H1 (cell line): ENCODE results near the gene TSPAN9. TPM values are rescaled to one million over a fixed set of nuclear protein-coding genes. Genes with fewer than 3 reads are reported as not detected.

ENCODE experiments used
- ATF3 ChIP-seq: IDR thresholded peaks from 2 replicates; pipeline ENCODE4 v1.6.1; 2011; ENCODE audit warnings: low read depth, mild to moderate bottlenecking, low read length; ENCODE audit not compliant: insufficient read depth
- BACH1 ChIP-seq: IDR thresholded peaks from 2 replicates; pipeline ENCODE4 v1.6.1; 2012; ENCODE audit warnings: low read length, improper control_type of control experiment
- CBX8 ChIP-seq: fragments of 300-800, 300-1000 bp; sonication (generic); IDR thresholded peaks from 2 replicates; pipeline ENCODE4 v1.7.1; 2016; ENCODE audit warnings: low read depth, low read length, borderline replicate concordance
- HDAC2 ChIP-seq, 2 experiments: fragments of 300-600 bp in 1 of 2; sonication (generic) in 1 of 2; IDR thresholded peaks; 2 replicates each; pipeline ENCODE4 v1.6.1; 2011 to 2012; ENCODE audit warnings: low read depth in 2 of 2, low read length in 2 of 2, mild to moderate bottlenecking in 2 of 2, moderate library complexity in 2 of 2, borderline replicate concordance in 1 of 2, inconsistent platforms in 1 of 2
- POLR2A ChIP-seq, 2 experiments: IDR thresholded peaks; 1 replicate in 1 of 2; 2 replicates in 1 of 2; pipeline ENCODE4 v1.6.1; 2011; ENCODE audit warnings: low read depth in 2 of 2, low read length in 2 of 2, mild to moderate bottlenecking in 2 of 2; ENCODE audit errors: control extremely low read depth in 1 of 2
- RNF2 ChIP-seq: fragments of 200-900, 300-1000 bp; sonication (generic); IDR thresholded peaks from 2 replicates; pipeline ENCODE4 v1.7.1; 2016; ENCODE audit warnings: borderline replicate concordance, low read depth, mild to moderate bottlenecking, antibody characterized with exemption, low read length; ENCODE audit not compliant: poor library complexity, severe bottlenecking; ENCODE audit errors: missing control alignments
- SIRT6 ChIP-seq: IDR thresholded peaks from one replicate; pipeline ENCODE4 v1.7.1; 2012; ENCODE audit warnings: low read length, inconsistent platforms
- SP2 ChIP-seq: IDR thresholded peaks from 2 replicates; pipeline ENCODE4 v1.6.1; 2012; ENCODE audit warnings: mild to moderate bottlenecking, low read length, inconsistent platforms
- SUZ12 ChIP-seq: fragments of 200-600 bp; sonication (generic); IDR thresholded peaks from 2 replicates; pipeline ENCODE4 v1.6.1; 2012; ENCODE audit warnings: mild to moderate bottlenecking, inconsistent platforms, low read length, moderate library complexity, mixed read lengths
- TBP ChIP-seq: IDR thresholded peaks from 2 replicates; pipeline ENCODE4 v1.6.1; 2011; ENCODE audit warnings: low read depth, low read length, improper control_type of control experiment
- polyA plus RNA-seq, 7 experiments: library from polyadenylated mRNA; depleted of rRNA in 3 of 7; stranded (reverse) in 5 of 7; unstranded in 2 of 7; fragments of >200 nt in 5 of 7; fragments of 200-250 nt in 2 of 7; gene quantifications; 1 replicate in 5 of 7; 2 replicates in 1 of 7; 4 replicates in 1 of 7; pipeline versions ENCODE4 v1.2.1 to v1.2.3, GENCODE V29; 2011 to 2013; ENCODE audit warnings: missing spikeins in 2 of 7, mixed read lengths in 2 of 7
- total RNA-seq: library from RNA; stranded (reverse); fragmentation: NEBNext Ultra II Directional; extraction: Animal tissue kit (Norgen Biotek cat#: 25700); gene quantifications from 2 replicates; pipeline ENCODE4 v1.2.1, GENCODE V29; 2021

The TSPAN9 gene
- total and polyA plus RNA-seq, 2 of the 8 experiments (the other 6 are each of a cell fraction or from before 2014, with no cell fraction given): 11.5 to 29.1 TPM

DNA sequence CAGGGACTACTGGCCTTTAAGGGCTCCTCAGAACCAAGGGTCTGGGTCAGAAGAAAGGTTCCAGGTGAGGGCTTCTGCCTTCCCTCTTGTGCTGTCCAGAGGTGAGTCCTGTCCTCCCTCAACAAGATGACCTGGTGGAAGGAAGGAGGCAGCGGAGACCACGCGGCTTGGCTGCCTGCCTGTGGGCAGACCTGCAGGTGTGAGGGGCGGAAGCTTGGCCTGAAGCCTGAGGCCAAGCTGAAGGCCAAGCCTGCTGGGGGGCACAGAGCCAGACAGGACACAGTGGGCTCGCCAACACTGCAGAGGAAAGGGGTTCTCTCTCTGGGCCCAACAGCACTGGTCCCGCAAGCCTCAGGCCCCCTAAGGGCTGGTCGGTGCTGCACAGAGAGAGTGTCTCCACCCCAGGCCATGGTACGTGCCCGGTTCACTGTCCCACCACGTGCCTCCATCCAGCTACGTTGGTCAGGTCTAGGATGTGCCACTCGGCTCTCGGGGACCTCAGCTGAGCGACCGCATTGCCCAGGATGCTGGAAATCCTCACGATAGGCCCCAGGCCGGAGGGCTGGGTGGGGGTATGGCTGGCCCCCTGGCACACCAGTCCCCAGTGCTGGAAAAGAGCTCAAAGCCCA, 243.8 kb downstream of the TSPAN9 start (continued):
- TF ChIP-seq SP2 (no peak), POLR2A (IDR thresholded peaks at IDR 0.05; ENCODE audit: control extremely low read depth in 1 of 2, low read depth in 2 of 2, low read length in 2 of 2) (no peak), TBP (no peak), HDAC2 (IDR thresholded peaks at IDR 0.05; ENCODE audit: borderline replicate concordance in 1 of 2, low read depth in 2 of 2, low read length in 2 of 2) (no peak), SIRT6 (no peak), SUZ12 (no peak), CBX8 (no peak), RNF2 (no peak), BACH1 (no peak), ATF3 (no peak)
